MM.1S (cell line): ENCODE data around the gene MAGI2.

Source experiments
- DNase-seq: peaks from one replicate; pipeline ENCODE4 v3.0.0-alpha.2; 2015
- H2AFZ ChIP-seq: fragments of 300-600 bp; sonication (generic); 2 replicates; pipeline ENCODE4 v1.6.0; 2016; ENCODE audit warnings: antibody characterized with exemption, low read length
- H3F3A ChIP-seq: fragments of 300-600 bp; sonication (generic); 2 replicates; pipeline ENCODE4 v1.6.1; 2016; ENCODE audit warnings: mild to moderate bottlenecking, antibody characterized with exemption, low read length, moderate library complexity, mixed read lengths; ENCODE audit not compliant: insufficient read depth
- H3K27ac ChIP-seq: fragments of 300-600 bp; sonication (generic); 2 replicates; pipeline ENCODE4 v1.5.1; 2016; ENCODE audit warnings: mild to moderate bottlenecking, low read length
- H3K27me3 ChIP-seq: fragments of 300-600 bp; sonication (generic); replicated peaks from 2 replicates; pipeline ENCODE4 v1.6.0; 2016; ENCODE audit warnings: low read length; ENCODE audit not compliant: insufficient read depth
- H3K36me3 ChIP-seq: fragments of 300-600 bp; sonication (generic); replicated peaks from 2 replicates; pipeline ENCODE4 v1.6.1; 2016; ENCODE audit warnings: mild to moderate bottlenecking, low read length, mixed read lengths; ENCODE audit not compliant: insufficient read depth
- H3K4me1 ChIP-seq: fragments of 300-600 bp; sonication (generic); 2 replicates; pipeline ENCODE4 v1.6.1; 2016; ENCODE audit warnings: low read length, mixed read lengths
- H3K4me2 ChIP-seq: fragments of 300-600 bp; sonication (generic); 2 replicates; pipeline ENCODE4 v1.6.0; 2016; ENCODE audit warnings: low read depth, low read length
- H3K4me3 ChIP-seq: fragments of 300-600 bp; sonication (generic); 2 replicates; pipeline ENCODE4 v1.5.1; 2016; ENCODE audit warnings: low read length, mixed read lengths
- H3K79me2 ChIP-seq: fragments of 300-600 bp; sonication (generic); 2 replicates; pipeline ENCODE4 v1.6.1; 2016; ENCODE audit warnings: mixed run types, low read length, mixed read lengths
- H3K9ac ChIP-seq: fragments of 300-600 bp; sonication (generic); 2 replicates; pipeline ENCODE4 v1.6.1; 2016; ENCODE audit warnings: low read length, mixed read lengths
- H3K9me2 ChIP-seq: fragments of 300-600 bp; sonication (generic); replicated peaks from 2 replicates; pipeline ENCODE4 v1.6.1; 2016; ENCODE audit warnings: mild to moderate bottlenecking, low read length, mixed read lengths; ENCODE audit not compliant: insufficient read depth
- H3K9me3 ChIP-seq: fragments of 300-600 bp; sonication (generic); replicated peaks from 2 replicates; pipeline ENCODE4 v1.6.1; 2016; ENCODE audit warnings: mild to moderate bottlenecking, low read length, mixed read lengths; ENCODE audit not compliant: insufficient read depth
- H4K20me1 ChIP-seq: fragments of 300-600 bp; sonication (generic); 2 replicates; pipeline ENCODE4 v1.6.1; 2016; ENCODE audit warnings: mild to moderate bottlenecking, low read length, moderate library complexity, mixed read lengths; ENCODE audit not compliant: insufficient read depth
- EZH2 ChIP-seq: fragments of 300-600 bp; sonication (generic); optimal IDR thresholded peaks from 2 replicates; pipeline ENCODE3; 2017; ENCODE audit warnings: low read depth, mild to moderate bottlenecking, antibody characterized with exemption, low read length, mixed read lengths
- EZH2phosphoT487 ChIP-seq: fragments of 300-600 bp; sonication (generic); IDR thresholded peaks from 2 replicates; pipeline ENCODE4 v1.6.1; 2018; ENCODE audit warnings: antibody characterized with exemption, low read length
- TF ChIP-seq, protein P1 (sequence below): fragments of 300-600 bp; sonication (generic); IDR thresholded peaks from 2 replicates; pipeline ENCODE4 v1.5.1; 2016; ENCODE audit warnings: antibody characterized with exemption, low read length, mixed read lengths

Gene MAGI2

DNA sequence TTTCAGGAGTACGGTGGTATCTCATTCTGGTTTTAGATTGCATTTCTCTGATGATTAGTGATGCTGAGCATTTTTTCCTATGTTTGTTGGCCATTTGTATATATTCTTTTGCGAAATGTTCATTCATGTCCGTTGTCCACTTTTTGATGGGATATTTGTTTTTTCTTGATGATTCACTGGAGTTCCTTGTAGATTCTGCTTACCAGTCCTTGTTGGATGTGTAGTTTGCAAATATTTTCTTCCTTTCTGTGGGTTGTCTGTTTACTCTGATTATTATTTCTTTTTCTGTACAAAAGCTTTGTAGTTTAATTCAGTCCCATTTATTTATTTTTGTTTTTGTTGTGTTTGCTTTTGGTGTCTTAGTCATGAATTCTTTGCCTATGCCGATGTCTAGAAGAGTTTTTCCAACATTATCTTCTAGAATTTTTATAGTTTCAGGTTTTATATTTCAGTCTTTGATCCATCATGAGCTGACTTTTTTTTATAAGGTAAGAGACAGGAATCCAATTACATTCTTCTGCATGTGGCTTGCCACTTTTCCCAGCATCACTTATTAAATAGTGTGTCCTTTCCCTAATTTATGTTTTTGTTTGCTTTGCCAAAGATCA lies 320.5 kb downstream of the MAGI2 start:
- no peaks in the 10 kb centered on the region for H3K4me1 ChIP-seq
- no peak overlapping the region for H3K27ac ChIP-seq
- no peaks in the 10 kb centered on the region for H3K79me2 ChIP-seq
- no peaks in the 10 kb centered on the region for H3K36me3 ChIP-seq
- no peaks in the 10 kb centered on the region for H3K9me2 ChIP-seq
- H3K9ac ChIP-seq: no peak overlapping the region
- no peaks in the 10 kb centered on the region for H3K9me3 ChIP-seq
- H3F3A ChIP-seq: no peaks in the 10 kb centered on the region
- H3K4me3 ChIP-seq: no peak overlapping the region
- DNase-seq: no peak
- H3K4me2 ChIP-seq: no peak overlapping the region
- H3K27me3 ChIP-seq: no peaks in the 10 kb centered on the region
- TF ChIP-seq, protein P1, sequence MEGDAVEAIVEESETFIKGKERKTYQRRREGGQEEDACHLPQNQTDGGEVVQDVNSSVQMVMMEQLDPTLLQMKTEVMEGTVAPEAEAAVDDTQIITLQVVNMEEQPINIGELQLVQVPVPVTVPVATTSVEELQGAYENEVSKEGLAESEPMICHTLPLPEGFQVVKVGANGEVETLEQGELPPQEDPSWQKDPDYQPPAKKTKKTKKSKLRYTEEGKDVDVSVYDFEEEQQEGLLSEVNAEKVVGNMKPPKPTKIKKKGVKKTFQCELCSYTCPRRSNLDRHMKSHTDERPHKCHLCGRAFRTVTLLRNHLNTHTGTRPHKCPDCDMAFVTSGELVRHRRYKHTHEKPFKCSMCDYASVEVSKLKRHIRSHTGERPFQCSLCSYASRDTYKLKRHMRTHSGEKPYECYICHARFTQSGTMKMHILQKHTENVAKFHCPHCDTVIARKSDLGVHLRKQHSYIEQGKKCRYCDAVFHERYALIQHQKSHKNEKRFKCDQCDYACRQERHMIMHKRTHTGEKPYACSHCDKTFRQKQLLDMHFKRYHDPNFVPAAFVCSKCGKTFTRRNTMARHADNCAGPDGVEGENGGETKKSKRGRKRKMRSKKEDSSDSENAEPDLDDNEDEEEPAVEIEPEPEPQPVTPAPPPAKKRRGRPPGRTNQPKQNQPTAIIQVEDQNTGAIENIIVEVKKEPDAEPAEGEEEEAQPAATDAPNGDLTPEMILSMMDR: no peak
- no peak for TF ChIP-seq EZH2phosphoT487
- no peaks in the 10 kb centered on the region for H4K20me1 ChIP-seq
- no peak overlapping the region for H2AFZ ChIP-seq

DNA sequence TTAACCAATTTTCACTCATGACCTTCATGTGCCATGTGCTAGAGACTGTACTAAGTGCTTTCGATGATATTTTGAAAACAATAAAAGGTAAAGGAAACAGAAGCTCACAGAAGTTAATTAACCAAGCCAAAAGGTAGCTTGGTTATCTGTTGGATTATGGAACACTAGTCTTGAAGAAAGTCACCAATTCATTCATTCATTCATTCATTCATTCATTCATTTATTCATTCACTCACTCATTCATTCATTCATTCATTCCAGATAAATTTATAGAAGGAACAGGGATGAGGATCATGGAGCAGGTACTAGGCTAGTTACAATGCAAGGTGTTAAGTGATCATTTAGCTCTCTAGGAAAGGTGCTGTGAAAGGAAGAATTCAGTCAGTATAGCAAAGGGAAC lies 322.8 kb downstream of the MAGI2 start:
- Histone ChIP-seq H3K9me3 (no peaks in the 10 kb centered on the region), H3K27ac (no peak overlapping the region), H3K4me2 (no peak overlapping the region), H3K4me3 (no peak overlapping the region), H3K36me3 (no peaks in the 10 kb centered on the region), H3K4me1 (no peaks in the 10 kb centered on the region), H3K9me2 (no peaks in the 10 kb centered on the region), H3K79me2 (no peaks in the 10 kb centered on the region), H2AFZ (no peak overlapping the region), H3K9ac (no peak overlapping the region), H3F3A (no peaks in the 10 kb centered on the region), H4K20me1 (no peaks in the 10 kb centered on the region), H3K27me3 (no peaks in the 10 kb centered on the region)
- TF ChIP-seq EZH2 (no peak), EZH2phosphoT487 (no peak)
- TF ChIP-seq, protein P1: no peak
- no peak for DNase-seq

DNA sequence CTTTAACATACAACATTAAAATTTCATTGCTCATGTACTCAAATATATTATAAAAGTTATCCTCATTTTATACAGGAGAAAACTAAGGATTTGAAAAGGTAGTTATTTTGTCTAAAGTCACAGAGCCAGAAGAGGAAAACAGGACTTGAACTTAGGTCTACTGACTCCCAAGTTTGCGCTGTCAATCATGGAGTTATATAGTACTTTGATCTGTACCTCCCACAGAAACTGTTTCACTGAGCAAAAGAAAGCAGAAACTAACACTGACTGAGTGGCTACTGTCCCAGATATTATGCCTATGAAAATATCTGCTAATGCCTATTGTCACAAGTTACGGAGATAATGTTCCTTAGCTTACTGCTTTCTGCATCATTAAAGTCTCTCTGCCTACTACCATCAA lies 329.1 kb downstream of the MAGI2 start:
- DNase-seq: no peak
- H3K79me2 ChIP-seq: no peaks in the 10 kb centered on the region
- no peaks in the 10 kb centered on the region for H3K9me2 ChIP-seq
- no peak overlapping the region for H3K4me2 ChIP-seq
- H3F3A ChIP-seq: no peaks in the 10 kb centered on the region
- no peaks in the 10 kb centered on the region for H3K36me3 ChIP-seq
- H3K27ac ChIP-seq: no peak overlapping the region
- TF ChIP-seq EZH2: no peak
- TF ChIP-seq EZH2phosphoT487: no peak
- TF ChIP-seq, protein P1: no peak
- H3K4me3 ChIP-seq: no peak overlapping the region
- no peaks in the 10 kb centered on the region for H3K4me1 ChIP-seq
- H4K20me1 ChIP-seq: no peaks in the 10 kb centered on the region
- H3K27me3 ChIP-seq: no peaks in the 10 kb centered on the region
- no peak overlapping the region for H3K9ac ChIP-seq
- H2AFZ ChIP-seq: no peak overlapping the region
- no peaks in the 10 kb centered on the region for H3K9me3 ChIP-seq
